ENCODE measurements around the gene MCC.

GRCh38 chr5:113024076-113024697 is 464.1 kb downstream of the MCC start:
- TF ChIP-seq ZBTB17 (tag by site-specific recombination; IDR thresholded peaks at IDR 0.05) (no peak), CTCF (tag by site-specific recombination; IDR thresholded peaks at IDR 0.05) (no peak), ZNF280D (tag by site-specific recombination; IDR thresholded peaks at IDR 0.05) (no peak), ZBTB7A (tag by site-specific recombination; IDR thresholded peaks at IDR 0.05; ENCODE audit: low read depth) (no peak), ZXDB (tag by site-specific recombination; IDR thresholded peaks at IDR 0.05) (no peak), REST (tag by site-specific recombination; IDR thresholded peaks at IDR 0.05) (no peak), ZBTB8A (tag by site-specific recombination; IDR thresholded peaks at IDR 0.05) (no peak), BCL11A (tag by site-specific recombination; IDR thresholded peaks at IDR 0.05; ENCODE audit: low read depth) (no peak), ZNF544 (tag by site-specific recombination; IDR thresholded peaks at IDR 0.05) (no peak), ZNF548 (tag by site-specific recombination; IDR thresholded peaks at IDR 0.05) (no peak), ZNF585B (tag by site-specific recombination; IDR thresholded peaks at IDR 0.05) (no peak), ZNF747 (tag by site-specific recombination; IDR thresholded peaks at IDR 0.05) (no peak), KLF8 (tag by site-specific recombination; IDR thresholded peaks at IDR 0.05) (no peak)
